Endothelial cell of umbilical vein (primary cell): Measurements from ENCODE around the gene CREBL2.

Experiments used
- EZH2 ChIP-seq: IDR thresholded peaks from 2 replicates; pipeline ENCODE4 v1.6.1; 2012; ENCODE audit warnings: borderline replicate concordance, low read depth, mild to moderate bottlenecking, moderate library complexity, low read length, inconsistent platforms; ENCODE audit not compliant: severe bottlenecking
- TF ChIP-seq, protein P1 (sequence below), 2 donors: IDR thresholded peaks; 1 replicate in 1 of 2; 2 replicates in 1 of 2; pipeline ENCODE4 v1.5.1; 2011; ENCODE audit warnings: low read length in 2 of 2, mild to moderate bottlenecking in 2 of 2, moderate library complexity in 2 of 2, control low read depth in 1 of 2, inconsistent platforms in 1 of 2, low read depth in 1 of 2; ENCODE audit not compliant: insufficient read depth in 1 of 2; ENCODE audit errors: extremely low read depth in 1 of 2

DNA sequence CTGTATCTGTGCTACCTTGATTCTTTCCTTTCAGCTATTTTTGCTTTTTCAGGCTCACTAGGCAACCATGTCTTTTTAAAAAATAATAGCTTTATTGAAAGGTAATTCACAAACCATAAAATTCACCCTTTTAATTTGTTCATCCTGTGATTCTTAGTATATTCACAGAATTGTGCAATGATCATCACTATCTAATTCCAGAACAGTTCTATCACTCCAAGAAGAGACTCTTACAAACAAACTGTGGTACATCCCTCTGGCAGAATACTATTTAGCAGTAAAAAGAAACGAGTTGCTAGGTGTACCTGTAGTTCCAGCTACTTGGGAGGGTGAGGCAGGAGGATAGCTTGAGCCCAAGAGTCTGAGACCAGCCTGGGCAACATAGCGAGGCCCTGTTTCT is 14.8 kb downstream of the CREBL2 start:
- TF ChIP-seq, protein P1, sequence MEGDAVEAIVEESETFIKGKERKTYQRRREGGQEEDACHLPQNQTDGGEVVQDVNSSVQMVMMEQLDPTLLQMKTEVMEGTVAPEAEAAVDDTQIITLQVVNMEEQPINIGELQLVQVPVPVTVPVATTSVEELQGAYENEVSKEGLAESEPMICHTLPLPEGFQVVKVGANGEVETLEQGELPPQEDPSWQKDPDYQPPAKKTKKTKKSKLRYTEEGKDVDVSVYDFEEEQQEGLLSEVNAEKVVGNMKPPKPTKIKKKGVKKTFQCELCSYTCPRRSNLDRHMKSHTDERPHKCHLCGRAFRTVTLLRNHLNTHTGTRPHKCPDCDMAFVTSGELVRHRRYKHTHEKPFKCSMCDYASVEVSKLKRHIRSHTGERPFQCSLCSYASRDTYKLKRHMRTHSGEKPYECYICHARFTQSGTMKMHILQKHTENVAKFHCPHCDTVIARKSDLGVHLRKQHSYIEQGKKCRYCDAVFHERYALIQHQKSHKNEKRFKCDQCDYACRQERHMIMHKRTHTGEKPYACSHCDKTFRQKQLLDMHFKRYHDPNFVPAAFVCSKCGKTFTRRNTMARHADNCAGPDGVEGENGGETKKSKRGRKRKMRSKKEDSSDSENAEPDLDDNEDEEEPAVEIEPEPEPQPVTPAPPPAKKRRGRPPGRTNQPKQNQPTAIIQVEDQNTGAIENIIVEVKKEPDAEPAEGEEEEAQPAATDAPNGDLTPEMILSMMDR (IDR thresholded peaks at IDR 0.05; ENCODE audit: extremely low read depth in 1 of 2, insufficient read depth in 1 of 2, low read depth in 1 of 2, low read length in 2 of 2): no peak
- no peak for TF ChIP-seq EZH2
